Measurements from ENCODE around the gene MRPL46. TPM values are rescaled to one million over a fixed set of nuclear protein-coding genes. Genes with fewer than 3 reads are reported as not detected.

Gene MRPL46
- total RNA-seq, 1 experiment from 2014 or later = 30.5 TPM

GRCh38 chr15:88428805-88429605 is 38.2 kb downstream of the MRPL46 start:
- ATAC-seq (no peak), DNase-seq (ENCODE audit: low read depth, low spot score) (no peak)
- TF ChIP-seq, protein P1, sequence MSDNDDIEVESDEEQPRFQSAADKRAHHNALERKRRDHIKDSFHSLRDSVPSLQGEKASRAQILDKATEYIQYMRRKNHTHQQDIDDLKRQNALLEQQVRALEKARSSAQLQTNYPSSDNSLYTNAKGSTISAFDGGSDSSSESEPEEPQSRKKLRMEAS (IDR thresholded peaks at IDR 0.05) = no peak
- TF ChIP-seq RAD21 (IDR thresholded peaks at IDR 0.05; ENCODE audit: low read depth) (no peak), ZFX (IDR thresholded peaks at IDR 0.05) (no peak), SRF (IDR thresholded peaks at IDR 0.05; ENCODE audit: low read depth) (no peak), EZH2phosphoT487 (IDR thresholded peaks at IDR 0.05; ENCODE audit: borderline replicate concordance) (no peak), CTCF (IDR thresholded peaks at IDR 0.05 in 2 of 3, conservative IDR thresholded peaks at IDR 0.05 in 1 of 3; ENCODE audit: borderline replicate concordance in 1 of 3, insufficient read depth in 1 of 3, low read depth in 2 of 3, low read length in 2 of 3) (no peak), FOSL1 (IDR thresholded peaks at IDR 0.05; ENCODE audit: low read depth) (no peak), CBX3 (IDR thresholded peaks at IDR 0.05; ENCODE audit: low read depth) (no peak), SP1 (IDR thresholded peaks at IDR 0.05; ENCODE audit: low read depth) (no peak), JUND (IDR thresholded peaks at IDR 0.05) (no peak), ZNF274 (IDR thresholded peaks at IDR 0.05; ENCODE audit: low read depth, low read length) (no peak)
- TF ChIP-seq, protein P2, sequence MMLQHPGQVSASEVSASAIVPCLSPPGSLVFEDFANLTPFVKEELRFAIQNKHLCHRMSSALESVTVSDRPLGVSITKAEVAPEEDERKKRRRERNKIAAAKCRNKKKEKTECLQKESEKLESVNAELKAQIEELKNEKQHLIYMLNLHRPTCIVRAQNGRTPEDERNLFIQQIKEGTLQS (IDR thresholded peaks at IDR 0.05) = no peak
- Histone ChIP-seq H4K20me1 (ENCODE audit: insufficient read depth) (no peaks in the 10 kb centered on the region), H3K9me3 (ENCODE audit: control insufficient read depth in 1 of 2, insufficient read depth in 1 of 2, low read depth in 1 of 2, low read length in 2 of 2) (no peaks in the 10 kb centered on the region), H2AFZ (ENCODE audit: low read depth, low read length, poor library complexity, severe bottlenecking) (no peak overlapping the region), H3K79me2 (ENCODE audit: insufficient read depth, low read length) (no peaks in the 10 kb centered on the region), H3K9me2 (ENCODE audit: insufficient read depth) (no peaks in the 10 kb centered on the region), H3K4me3 (replicated peaks in 1 of 2; ENCODE audit: low read depth in 1 of 2, low read length in 2 of 2) (no peak overlapping the region), H3K27me3 (ENCODE audit: insufficient read depth, low read length) (peaks cover 65% of the 10 kb centered on the region), H3K27ac (ENCODE audit: low read depth, low read length) (no peak overlapping the region), H3K36me3 (ENCODE audit: control insufficient read depth in 1 of 2, insufficient read depth in 2 of 2, low read length in 2 of 2) (no peaks in the 10 kb centered on the region), H3K9ac (ENCODE audit: low read length) (no peak overlapping the region), H3K4me1 (ENCODE audit: control insufficient read depth in 1 of 2, insufficient read depth in 2 of 2, low read length in 2 of 2) (no peaks in the 10 kb centered on the region), H3K4me2 (ENCODE audit: low read length) (no peak overlapping the region)
- intact Hi-C loops (cut with micrococcal nuclease) = no loop called here
- ChIA-PET RAD21 (ENCODE audit: low non-redundant PET in 1 of 2, low total read pairs in 2 of 2, uncharacterized antibody in 2 of 2, unreplicated experiment in 2 of 2) (no interaction called here), CTCF (no interaction called here), POLR2A (no interaction called here)
- BruUV-seq (replicated peaks) = no TSS peak

Measured in HCT116 (cell line).